Duodenal mucosa (tissue), 2 donors: ENCODE results near the gene SOHLH2.

Experiments
- H3K27ac ChIP-seq: one replicate; pipeline ENCODE4 v1.7.0; 2013; ENCODE audit warnings: low read depth, low read length
- H3K27me3 ChIP-seq, 2 donors: one replicate each; pipeline ENCODE4 v1.7.0; 2013; ENCODE audit warnings: low read length in 2 of 2, control low read depth in 1 of 2; ENCODE audit not compliant: insufficient read depth in 2 of 2, control insufficient read depth in 1 of 2
- H3K36me3 ChIP-seq, 2 donors: one replicate each; pipeline ENCODE4 v1.7.0; 2013; ENCODE audit warnings: low read length in 2 of 2, control low read depth in 1 of 2; ENCODE audit not compliant: insufficient read depth in 2 of 2, control insufficient read depth in 1 of 2
- H3K4me1 ChIP-seq, 2 donors: one replicate each; pipeline ENCODE4 v1.7.0; 2013; ENCODE audit warnings: low read length in 2 of 2, control low read depth in 1 of 2; ENCODE audit not compliant: insufficient read depth in 2 of 2, control insufficient read depth in 1 of 2
- H3K4me3 ChIP-seq, 2 donors: one replicate each; pipeline ENCODE4 v1.7.0; 2013; ENCODE audit warnings: low read length in 2 of 2, low read depth in 1 of 2
- H3K9ac ChIP-seq, 2 donors: one replicate each; pipeline ENCODE4 v1.7.0; 2013; ENCODE audit warnings: low read length in 2 of 2, low read depth in 1 of 2
- H3K9me3 ChIP-seq, 2 donors: one replicate each; pipeline ENCODE4 v1.7.0; 2013; ENCODE audit warnings: low read length in 2 of 2, control low read depth in 1 of 2; ENCODE audit not compliant: control insufficient read depth in 1 of 2

SOHLH2 gene

GRCh38 chr13:36158611-36159010, 55.7 kb downstream of the SOHLH2 start:
- Histone ChIP-seq H3K9me3 (no peaks in the 10 kb centered on the region), H3K4me1 (no peaks in the 10 kb centered on the region), H3K9ac (no peak overlapping the region), H3K27ac (no peak overlapping the region), H3K27me3 (no peaks in the 10 kb centered on the region), H3K36me3 (no peaks in the 10 kb centered on the region), H3K4me3 (no peak overlapping the region)

GRCh38 chr13:36157480-36157879, 56.9 kb downstream of the SOHLH2 start:
- Histone ChIP-seq H3K4me1 (no peaks in the 10 kb centered on the region), H3K9ac (no peak overlapping the region), H3K27me3 (no peaks in the 10 kb centered on the region), H3K4me3 (no peak overlapping the region), H3K36me3 (no peaks in the 10 kb centered on the region), H3K27ac (no peak overlapping the region), H3K9me3 (no peaks in the 10 kb centered on the region)

GRCh38 chr13:36154567-36155291, 59.6 kb downstream of the SOHLH2 start:
- H3K27ac ChIP-seq, result no peak overlapping the region
- no peak overlapping the region for H3K9ac ChIP-seq
- peaks cover 0 to 4% of the 10 kb centered on the region in 2 donors for H3K9me3 ChIP-seq

GRCh38 chr13:36151591-36151990, 62.8 kb downstream of the SOHLH2 start:
- Histone ChIP-seq H3K4me1 (no peaks in the 10 kb centered on the region), H3K4me3 (no peak overlapping the region), H3K36me3 (no peaks in the 10 kb centered on the region), H3K9me3 (peaks cover 0 to 4% of the 10 kb centered on the region in 2 donors), H3K27me3 (no peaks in the 10 kb centered on the region), H3K27ac (no peak overlapping the region), H3K9ac (no peak overlapping the region)

More at GRCh38 chr13:36154567-36155291, 59.6 kb downstream of the SOHLH2 start:
- H3K4me1 ChIP-seq, result no peaks in the 10 kb centered on the region
- H3K27me3 ChIP-seq, result no peaks in the 10 kb centered on the region
- no peaks in the 10 kb centered on the region for H3K36me3 ChIP-seq
- no peak overlapping the region for H3K4me3 ChIP-seq

- Histone ChIP-seq H3K4me1 (no peaks in the 10 kb centered on the region), H3K9me3 (peaks cover 2 to 4% of the 10 kb centered on the region in 2 donors)
These were observed 65.9 kb downstream of the SOHLH2 start for GRCh38 chr13:36148446-36148845.

GRCh38 chr13:36147330-36147729, 67.0 kb downstream of the SOHLH2 start:
- Histone ChIP-seq H3K27ac (no peak overlapping the region), H3K36me3 (no peaks in the 10 kb centered on the region), H3K4me3 (no peak overlapping the region), H3K4me1 (no peaks in the 10 kb centered on the region), H3K27me3 (no peaks in the 10 kb centered on the region), H3K9me3 (peaks cover 2 to 4% of the 10 kb centered on the region in 2 donors), H3K9ac (no peak overlapping the region)

More at GRCh38 chr13:36148446-36148845, 65.9 kb downstream of the SOHLH2 start:
- no peaks in the 10 kb centered on the region for H3K27me3 ChIP-seq
- no peaks in the 10 kb centered on the region for H3K36me3 ChIP-seq
- H3K27ac ChIP-seq, result no peak overlapping the region
- H3K9ac ChIP-seq, result no peak overlapping the region
- H3K4me3 ChIP-seq, result no peak overlapping the region

GRCh38 chr13:36146511-36147269, 67.7 kb downstream of the SOHLH2 start:
- no peak overlapping the region for H3K4me3 ChIP-seq
- no peak overlapping the region for H3K9ac ChIP-seq
- H3K36me3 ChIP-seq, result no peaks in the 10 kb centered on the region
- H3K4me1 ChIP-seq, result no peaks in the 10 kb centered on the region
- H3K9me3 ChIP-seq, result peaks cover 2 to 4% of the 10 kb centered on the region in 2 donors
- H3K27me3 ChIP-seq, result no peaks in the 10 kb centered on the region
- no peak overlapping the region for H3K27ac ChIP-seq

GRCh38 chr13:36143738-36144137, 70.6 kb downstream of the SOHLH2 start:
- Histone ChIP-seq H3K4me3 (no peak overlapping the region), H3K4me1 (no peaks in the 10 kb centered on the region), H3K27me3 (no peaks in the 10 kb centered on the region), H3K27ac (no peak overlapping the region), H3K9ac (no peak overlapping the region), H3K9me3 (peaks cover 0 to 2% of the 10 kb centered on the region in 2 donors), H3K36me3 (no peaks in the 10 kb centered on the region)

GRCh38 chr13:36142735-36143134, 71.6 kb downstream of the SOHLH2 start:
- H3K27ac ChIP-seq, result no peak overlapping the region
- H3K4me1 ChIP-seq, result no peaks in the 10 kb centered on the region
- H3K9me3 ChIP-seq, result peaks cover 0 to 2% of the 10 kb centered on the region in 2 donors
- no peak overlapping the region for H3K9ac ChIP-seq
- no peaks in the 10 kb centered on the region for H3K36me3 ChIP-seq
- no peak overlapping the region for H3K4me3 ChIP-seq
- no peaks in the 10 kb centered on the region for H3K27me3 ChIP-seq

- H3K9ac ChIP-seq, result no peak overlapping the region
- no peak overlapping the region for H3K27ac ChIP-seq
- no peak overlapping the region for H3K4me3 ChIP-seq
These were observed 78.5 kb downstream of the SOHLH2 start for GRCh38 chr13:36135876-36136275.

More at GRCh38 chr13:36135876-36136275, 78.5 kb downstream of the SOHLH2 start:
- no peaks in the 10 kb centered on the region for H3K36me3 ChIP-seq
- no peaks in the 10 kb centered on the region for H3K4me1 ChIP-seq
- H3K9me3 ChIP-seq, result no peaks in the 10 kb centered on the region
- peaks cover 6% of the 10 kb centered on the region in 2 donors for H3K27me3 ChIP-seq
